Peyer's patch (tissue), 4 donors: ENCODE results near the gene EPB41L4A.

Experiments used
- CTCF ChIP-seq, 6 experiments: fragments of 450-650 bp in 4 of 6; fragments of 200-600 bp in 2 of 6; sonication (generic) in 1 of 6; IDR thresholded peaks; one replicate each; pipeline ENCODE4 v1.5.1; 2017 to 2019; ENCODE audit warnings: antibody characterized with exemption in 6 of 6, mild to moderate bottlenecking in 3 of 6, moderate library complexity in 1 of 6
- POLR2A ChIP-seq, 2 donors: fragments of 450-650 bp; IDR thresholded peaks; one replicate each; pipeline ENCODE4 v1.5.1; 2017; ENCODE audit warnings: antibody characterized with exemption in 2 of 2, mild to moderate bottlenecking in 2 of 2, moderate library complexity in 2 of 2

GRCh38 chr5:112396430-112396829 lies 22.6 kb downstream of the EPB41L4A start:
- no peak for TF ChIP-seq CTCF (IDR thresholded peaks at IDR 0.05)
- TF ChIP-seq POLR2A (IDR thresholded peaks at IDR 0.05) = no peak
